ENCODE data around the gene ACAT1. TPM values are rescaled to one million over a fixed set of nuclear protein-coding genes. Genes with fewer than 3 reads are reported as not detected.

Gene ACAT1
- total RNA-seq, 1 experiment from 2014 or later = 134 TPM

GRCh38 chr11:108092134-108092533 lies 29.2 kb upstream of the ACAT1 start:
- H3K4me3 Mint-ChIP-seq (ENCODE audit: unreplicated experiment) = no peak overlapping the region
- H3K27ac Mint-ChIP-seq (ENCODE audit: unreplicated experiment) = no peak overlapping the region
- Histone ChIP-seq H3K27me3 (replicated peaks; ENCODE audit: control insufficient read depth, insufficient read depth, low read length) (no peaks in the 10 kb centered on the region), H3K9me3 (no peaks in the 10 kb centered on the region), H3K4me1 (peaks cover 4% of the 10 kb centered on the region), H3K4me3 (ENCODE audit: low read depth, low read length) (no peak overlapping the region), H3K36me3 (ENCODE audit: control insufficient read depth, insufficient read depth, low read length) (peaks cover 2% of the 10 kb centered on the region)
- CTCF ChIA-PET = no interaction called here
- no peaks in the 10 kb centered on the region for H3K27me3 Mint-ChIP-seq (ENCODE audit: insufficient read depth, unreplicated experiment)
- TF ChIP-seq CTCF (IDR thresholded peaks at IDR 0.05; ENCODE audit: insufficient read depth in 1 of 2, low read depth in 1 of 2, low read length in 1 of 2, severe bottlenecking in 1 of 2, unreplicated experiment in 1 of 2) = no peak
- no TSS peak for BruUV-seq (replicated peaks)
- no peaks in the 10 kb centered on the region for H3K9me3 Mint-ChIP-seq (ENCODE audit: unreplicated experiment)
- intact Hi-C loops (cut with micrococcal nuclease; ENCODE audit: unreplicated experiment) = no loop called here
- H3K4me1 Mint-ChIP-seq (ENCODE audit: low read depth, unreplicated experiment) = peaks cover 7% of the 10 kb centered on the region
- DNase-seq = no peak
- peaks cover 57% of the 10 kb centered on the region for H3K36me3 Mint-ChIP-seq (ENCODE audit: insufficient read depth, unreplicated experiment)
- POLR2A ChIA-PET = no interaction called here

- no TSS peak for BruUV-seq (replicated peaks)
- H3K27me3 ChIP-seq (replicated peaks; ENCODE audit: control insufficient read depth, insufficient read depth, low read length) = no peaks in the 10 kb centered on the region
- Mint-ChIP-seq H3K27ac (ENCODE audit: unreplicated experiment) (no peak overlapping the region), H3K4me3 (ENCODE audit: unreplicated experiment) (no peak overlapping the region), H3K9me3 (ENCODE audit: unreplicated experiment) (no peaks in the 10 kb centered on the region), H3K36me3 (ENCODE audit: insufficient read depth, unreplicated experiment) (peaks cover 69% of the 10 kb centered on the region), H3K4me1 (ENCODE audit: low read depth, unreplicated experiment) (peaks cover 7% of the 10 kb centered on the region), H3K27me3 (ENCODE audit: insufficient read depth, unreplicated experiment) (no peaks in the 10 kb centered on the region)
- no peak for TF ChIP-seq CTCF (IDR thresholded peaks at IDR 0.05; ENCODE audit: insufficient read depth in 1 of 2, low read depth in 1 of 2, low read length in 1 of 2, severe bottlenecking in 1 of 2, unreplicated experiment in 1 of 2)
- peaks cover 4% of the 10 kb centered on the region for H3K4me1 ChIP-seq
- peaks cover 4% of the 10 kb centered on the region for H3K36me3 ChIP-seq (ENCODE audit: control insufficient read depth, insufficient read depth, low read length)
- intact Hi-C loops (cut with micrococcal nuclease; ENCODE audit: unreplicated experiment) = no loop called here
- H3K9me3 ChIP-seq = no peaks in the 10 kb centered on the region
- DNase-seq = no peak
- CTCF ChIA-PET = no interaction called here
- POLR2A ChIA-PET = no interaction called here
- no peak overlapping the region for H3K4me3 ChIP-seq (ENCODE audit: low read depth, low read length)
Measured at GRCh38 chr11:108093128-108093904, 28.1 kb upstream of the ACAT1 start.

- Histone ChIP-seq H3K36me3 (ENCODE audit: control insufficient read depth, insufficient read depth, low read length) (peaks cover 8% of the 10 kb centered on the region), H3K4me1 (peaks cover 4% of the 10 kb centered on the region), H3K4me3 (ENCODE audit: low read depth, low read length) (no peak overlapping the region), H3K27me3 (replicated peaks; ENCODE audit: control insufficient read depth, insufficient read depth, low read length) (no peaks in the 10 kb centered on the region), H3K9me3 (no peaks in the 10 kb centered on the region)
- ChIA-PET CTCF (no interaction called here), POLR2A (no interaction called here)
- Mint-ChIP-seq H3K9me3 (ENCODE audit: unreplicated experiment) (no peaks in the 10 kb centered on the region), H3K4me3 (ENCODE audit: unreplicated experiment) (no peak overlapping the region), H3K4me1 (ENCODE audit: low read depth, unreplicated experiment) (peaks cover 7% of the 10 kb centered on the region), H3K27ac (ENCODE audit: unreplicated experiment) (no peak overlapping the region), H3K36me3 (ENCODE audit: insufficient read depth, unreplicated experiment) (peaks cover 75% of the 10 kb centered on the region), H3K27me3 (ENCODE audit: insufficient read depth, unreplicated experiment) (no peaks in the 10 kb centered on the region)
- no TSS peak for BruUV-seq (replicated peaks)
- no peak for DNase-seq
- intact Hi-C loops (cut with micrococcal nuclease; ENCODE audit: unreplicated experiment) = no loop called here
- TF ChIP-seq CTCF (IDR thresholded peaks at IDR 0.05; ENCODE audit: insufficient read depth in 1 of 2, low read depth in 1 of 2, low read length in 1 of 2, severe bottlenecking in 1 of 2, unreplicated experiment in 1 of 2) = no peak
Measured at GRCh38 chr11:108097179-108097578, 24.2 kb upstream of the ACAT1 start.

Measured in Caco-2 (cell line).